GM10847 (cell line): Measurements from ENCODE around the gene WNT8A.

Experiments
- POLR2A ChIP-seq: IDR thresholded peaks from 2 replicates; pipeline ENCODE4 v1.6.1; 2011; ENCODE audit not compliant: insufficient read length; ENCODE audit errors: extremely low read depth

The WNT8A gene

DNA sequence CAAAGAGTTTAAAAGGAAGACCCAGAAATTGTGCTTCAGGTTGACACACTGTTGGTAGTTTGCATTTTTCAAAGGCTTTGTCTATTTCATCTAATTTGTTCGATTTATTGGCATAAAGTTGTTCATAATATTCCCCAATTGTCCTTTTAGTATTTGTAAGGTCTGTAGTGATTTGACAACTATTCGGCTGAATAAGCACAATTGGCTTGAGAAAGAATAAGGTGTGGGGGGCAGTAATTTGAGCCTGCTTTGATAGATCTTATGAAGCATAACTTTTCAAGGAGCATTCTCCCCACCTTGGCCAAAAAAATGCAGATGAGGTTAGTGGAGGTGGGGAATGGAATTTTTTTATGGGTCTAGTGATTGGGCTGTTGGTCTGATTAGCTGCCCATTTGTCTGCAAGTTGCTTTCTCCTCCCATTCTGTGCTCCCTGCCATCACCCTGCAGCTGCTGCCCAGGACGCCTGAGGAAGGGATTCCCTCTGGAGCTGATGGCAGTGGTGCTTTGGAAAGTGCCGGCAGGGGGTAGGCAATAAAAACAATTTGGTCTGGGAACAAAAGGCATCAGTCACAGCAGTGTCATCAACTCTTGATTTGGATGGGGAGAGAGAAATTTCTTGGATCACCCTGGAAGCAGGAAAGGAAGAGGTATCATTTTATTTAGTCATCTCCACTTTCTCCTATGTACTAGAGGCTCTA is 26.6 kb downstream of the WNT8A start:
- TF ChIP-seq POLR2A, result no peak

DNA sequence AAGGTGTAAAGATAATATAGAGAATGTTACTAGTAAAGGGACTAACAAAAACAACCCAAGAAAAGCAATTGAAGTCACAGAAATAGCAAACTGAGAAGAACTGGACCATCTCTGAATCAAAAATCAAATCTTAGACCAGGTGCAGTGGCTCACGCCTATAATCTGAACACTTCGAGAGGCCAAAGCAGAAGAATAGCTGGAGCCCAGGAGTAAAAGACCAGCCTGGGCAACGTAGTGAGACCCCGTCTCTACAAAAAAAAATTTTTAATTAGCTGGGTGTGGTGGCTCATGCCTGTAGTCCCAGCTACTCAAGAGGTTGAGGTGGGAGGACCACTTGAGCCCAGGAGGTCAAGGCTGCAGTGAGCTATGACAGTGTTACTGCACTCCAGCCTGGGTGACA is 27.3 kb downstream of the WNT8A start:
- no peak for TF ChIP-seq POLR2A

DNA sequence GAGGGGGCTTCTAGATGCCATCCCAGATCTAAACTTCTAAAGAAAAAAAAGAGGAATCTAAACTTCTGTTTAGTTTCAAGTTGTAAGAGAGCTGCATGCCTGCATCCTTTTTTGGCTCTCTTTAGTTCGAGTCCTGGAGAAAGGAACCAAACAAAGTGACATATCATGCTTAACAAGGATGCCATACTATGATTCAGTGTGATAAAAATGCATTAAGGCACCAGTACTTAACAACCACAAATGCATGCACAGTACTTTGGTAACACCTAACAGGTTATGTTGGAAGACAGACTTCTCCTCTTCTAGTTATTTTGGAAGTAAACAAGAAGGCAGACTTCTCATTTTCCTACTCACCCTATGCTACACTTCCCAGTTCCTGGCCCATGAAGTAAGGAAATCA is 28.1 kb downstream of the WNT8A start:
- no peak for TF ChIP-seq POLR2A

DNA sequence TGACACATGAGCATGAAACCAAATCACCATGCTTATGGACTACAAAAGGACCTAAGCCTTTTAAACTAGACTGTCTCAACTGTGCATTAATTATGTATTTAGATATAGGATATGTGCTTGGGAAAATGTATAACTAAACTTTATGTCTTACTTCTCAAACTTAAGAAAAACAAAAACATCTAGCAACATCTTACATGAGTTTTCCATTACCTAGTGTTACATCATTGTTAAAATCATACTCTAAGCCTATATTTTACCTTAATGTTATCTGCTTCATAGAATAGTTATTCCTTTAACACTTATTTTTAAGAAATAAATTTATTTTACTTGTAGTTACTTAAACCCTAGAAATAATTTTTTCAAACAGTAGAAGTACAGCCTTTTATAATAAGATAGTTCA is 31.4 kb downstream of the WNT8A start:
- TF ChIP-seq POLR2A, result no peak

DNA sequence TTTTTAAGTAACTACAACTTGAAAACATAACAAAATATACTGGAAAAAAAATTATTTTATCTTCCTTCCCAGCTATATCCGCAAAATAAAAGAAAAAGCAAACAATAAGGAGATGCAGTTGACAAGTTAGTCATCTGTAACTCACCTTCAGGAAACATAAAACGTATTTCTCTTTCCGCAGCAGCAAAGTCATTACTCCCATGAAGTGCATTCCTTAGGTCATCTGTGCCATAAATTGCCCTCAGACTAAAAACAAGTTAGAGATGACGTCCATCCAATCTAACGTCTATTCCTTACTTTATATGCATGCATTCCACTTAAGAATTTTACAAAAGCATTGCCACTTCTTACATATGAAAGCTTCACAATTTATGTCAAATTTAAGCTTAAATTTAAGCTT is 44.5 kb downstream of the WNT8A start:
- TF ChIP-seq POLR2A, result no peak

DNA sequence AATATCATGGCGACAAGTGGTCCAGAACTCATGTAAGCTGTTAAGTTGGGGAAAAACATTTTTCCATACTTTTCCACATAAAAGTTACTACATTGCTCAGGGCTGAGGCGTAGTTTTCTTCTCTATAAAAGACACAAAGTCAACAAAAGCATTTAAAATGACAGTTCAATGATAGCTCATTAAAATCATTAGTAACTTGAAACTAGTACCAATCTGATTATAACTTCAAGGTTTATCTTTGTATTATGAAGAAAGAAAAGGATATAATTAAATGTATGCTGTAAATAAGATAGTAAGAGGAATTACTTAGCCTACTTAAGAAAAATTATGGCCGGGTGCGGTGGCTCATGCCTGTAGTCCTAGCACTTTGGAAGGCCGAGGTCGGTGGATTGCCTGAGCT is 45.5 kb downstream of the WNT8A start:
- TF ChIP-seq POLR2A, result no peak

DNA sequence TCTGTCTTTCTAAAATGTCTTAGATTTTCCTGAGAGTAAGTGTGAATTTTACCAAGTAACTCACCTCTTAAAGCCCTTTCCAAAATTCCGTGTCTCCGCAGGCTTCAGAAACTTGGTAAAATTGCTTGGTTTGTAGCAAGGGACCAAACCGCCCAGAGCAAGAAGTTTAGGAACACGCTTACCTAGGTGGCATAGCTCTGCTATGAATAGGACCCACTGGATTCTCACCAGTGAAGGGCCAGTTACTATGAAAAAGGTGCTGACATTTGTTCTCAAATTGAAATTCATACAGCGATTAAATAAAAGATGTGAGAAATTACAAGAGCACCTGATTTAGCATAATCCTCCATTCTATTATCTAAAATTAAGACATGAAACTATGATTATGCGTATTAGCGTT is 48.7 kb downstream of the WNT8A start:
- TF ChIP-seq POLR2A, result no peak

DNA sequence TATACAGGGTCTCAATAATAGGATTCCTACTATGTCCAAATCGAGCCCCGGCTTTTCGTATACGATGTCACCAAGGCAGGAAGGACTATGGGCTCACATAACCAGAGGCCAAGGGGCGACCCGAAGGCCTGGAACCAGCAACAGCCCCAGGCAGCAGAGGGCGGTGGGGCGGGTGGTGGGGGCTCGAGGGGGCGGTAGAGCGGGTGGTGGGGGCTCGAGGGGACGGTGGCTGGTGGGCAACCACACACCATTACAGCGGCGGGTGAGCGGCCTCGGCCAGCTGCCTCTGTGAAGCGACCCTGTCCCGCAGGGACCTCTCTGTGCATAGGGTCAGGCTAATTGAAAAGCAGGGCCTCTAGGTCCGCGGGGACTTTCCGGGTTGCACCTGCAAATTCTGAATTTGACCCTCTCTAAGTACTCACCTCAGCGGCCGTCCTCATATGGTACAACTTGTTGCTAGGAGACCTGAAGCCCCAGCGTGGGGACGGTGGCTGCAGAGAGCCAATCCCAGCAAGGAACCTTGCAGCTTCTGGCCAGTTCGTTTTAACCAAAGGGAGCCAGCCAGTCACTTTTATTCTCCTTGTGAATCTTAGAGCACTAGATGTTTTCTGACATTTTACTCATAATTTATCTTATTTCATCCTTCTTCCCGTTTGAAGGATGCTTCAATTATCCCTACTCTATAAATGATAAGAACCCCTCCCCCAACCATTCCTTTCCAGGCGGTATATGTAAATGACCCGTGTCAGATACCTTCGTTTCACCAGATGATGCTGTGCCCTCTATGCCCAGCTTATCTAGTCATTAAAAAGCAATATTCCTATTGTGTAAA is 55.3 kb downstream of the WNT8A start, which contains the start of gene NME5:
Gene NME5 (minus strand): TSS at position 480 of the 832 bp plus-strand sequence. CDS start 648 bp downstream, outside the sequence.
- no peak for TF ChIP-seq POLR2A

DNA sequence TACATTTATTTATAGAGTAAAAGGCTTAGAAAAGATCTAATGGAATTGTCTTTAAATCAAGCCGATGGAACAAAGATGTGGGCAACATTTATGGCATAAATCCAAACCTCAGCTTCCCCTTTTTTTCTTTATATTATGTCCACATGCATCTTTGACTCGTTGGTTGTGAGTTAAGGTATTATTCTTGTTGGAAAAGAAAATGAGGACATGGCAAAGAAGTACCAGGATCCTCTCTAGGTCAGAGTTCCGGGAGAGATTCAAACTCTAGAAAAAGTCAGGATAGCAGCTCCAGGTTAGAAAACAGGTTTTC is 55.9 kb downstream of the WNT8A start:
- TF ChIP-seq POLR2A, result no peak

DNA sequence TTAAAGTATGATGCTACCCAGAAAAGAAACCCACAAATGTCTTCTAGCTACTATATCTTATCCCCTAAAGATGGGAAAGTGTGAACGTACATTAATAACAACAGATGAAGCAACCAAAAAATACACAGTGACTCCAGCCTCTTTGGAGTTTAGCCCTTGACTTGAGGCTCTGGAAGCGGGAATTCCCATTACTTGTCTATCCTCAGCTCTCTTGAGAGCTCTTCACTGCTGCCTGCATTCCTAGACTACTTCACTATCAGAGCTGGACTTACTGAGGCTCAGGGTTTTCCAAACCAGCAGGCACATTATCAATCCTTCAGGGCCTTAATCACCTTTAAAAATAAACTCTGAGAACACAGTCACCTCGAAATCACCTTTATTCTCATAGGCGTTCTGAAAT is 56.4 kb downstream of the WNT8A start:
- no peak for TF ChIP-seq POLR2A
